Thyroid gland (tissue), 4 donors: ENCODE data around the gene VPS26C. TPM values are rescaled to one million over a fixed set of nuclear protein-coding genes. Genes with fewer than 3 reads are reported as not detected.

ENCODE experiments used
- DNase-seq, 2 donors: peaks; one replicate each; pipeline ENCODE4 v3.0.0-alpha.2; 2019
- H3K27ac ChIP-seq, 3 donors: fragments of 200-600 bp; sonication (generic); 1 replicate in 2 of 3; 2 replicates in 1 of 3; pipeline ENCODE4 v1.5.1; 2016 to 2019; ENCODE audit warnings: mild to moderate bottlenecking in 1 of 3, moderate library complexity in 1 of 3
- H3K27me3 ChIP-seq: fragments of 200-600 bp; sonication (generic); one replicate; pipeline ENCODE4 v1.5.1; 2019
- H3K36me3 ChIP-seq, 2 donors: fragments of 200-600 bp; sonication (generic); one replicate each; pipeline ENCODE4 v1.5.1; 2016 to 2019
- H3K4me1 ChIP-seq, 2 donors: fragments of 200-600 bp; sonication (generic); one replicate each; pipeline ENCODE4 v1.5.1; 2017 to 2019
- H3K4me3 ChIP-seq, 3 donors: fragments of 200-600 bp; sonication (generic); replicated peaks in 1 of 3; 1 replicate in 2 of 3; 2 replicates in 1 of 3; pipeline ENCODE4 v1.5.1; 2016; ENCODE audit warnings: mild to moderate bottlenecking in 1 of 3
- H3K9me3 ChIP-seq: fragments of 200-600 bp; sonication (generic); one replicate; pipeline ENCODE4 v1.5.1; 2017
- POLR2A ChIP-seq, 2 donors: fragments of 450-650 bp; IDR thresholded peaks; one replicate each; pipeline ENCODE4 v1.6.1; 2017; ENCODE audit warnings: antibody characterized with exemption in 2 of 2, mild to moderate bottlenecking in 2 of 2, moderate library complexity in 1 of 2
- WGBS, 2 donors: methylation state at CpG; one replicate each; pipeline ENCODE4 v1.1.5; 2017; 5-methylcytosine and 5-hydroxymethylcytosine counted together
- intact Hi-C: fragments of 100-400 bp; cut with DNase I; formaldehyde crosslinking; loops from one replicate; pipeline ENCODE4 v1.15.1; 2023
- total RNA-seq, 4 donors: library from RNA; depleted of rRNA; stranded (reverse); fragments of >200 nt; gene quantifications; one replicate each; pipeline ENCODE4 v1.2.3, GENCODE V29; 2016
- TF ChIP-seq, protein P1 (sequence below), 6 experiments: fragments of 200-600 bp in 3 of 6; fragments of 450-650 bp in 3 of 6; sonication (generic) in 3 of 6; IDR thresholded peaks; one replicate each; pipeline ENCODE4 v1.5.1; 2016 to 2019; ENCODE audit warnings: antibody characterized with exemption in 6 of 6, mild to moderate bottlenecking in 2 of 6, inconsistent platforms in 1 of 6, moderate library complexity in 1 of 6

Gene VPS26C
- total RNA-seq, 4 donors from 2014 or later, result 44.8 to 76.2 (median 62.0) TPM

DNA sequence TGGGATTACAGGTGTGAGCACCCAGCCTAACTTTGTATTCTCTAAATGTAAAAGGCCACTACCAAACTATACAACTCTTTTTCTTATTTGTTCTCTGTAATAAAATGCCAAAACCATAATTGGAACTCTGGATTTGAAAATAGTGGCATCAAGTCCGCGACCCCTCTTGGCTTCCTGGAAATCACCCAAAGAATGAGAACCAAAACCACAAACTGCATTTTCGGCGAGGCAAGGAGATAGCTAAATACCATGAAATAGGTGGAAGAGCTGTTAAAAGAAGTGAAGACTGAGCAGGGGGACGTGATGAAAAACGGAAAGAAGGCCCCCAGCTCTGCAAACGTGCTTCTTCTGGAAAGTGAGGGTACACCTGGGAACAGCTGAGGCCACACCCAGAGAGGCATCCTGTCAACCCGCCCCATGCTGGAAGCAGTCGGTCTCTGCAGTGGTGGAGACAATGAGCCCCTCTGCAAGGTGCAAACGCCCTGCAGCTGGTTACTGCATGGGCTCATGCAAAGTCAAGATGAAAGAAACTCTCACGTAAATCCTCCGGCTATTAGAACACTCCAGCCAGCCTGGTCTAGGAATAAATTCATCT is 22.5 kb downstream of the VPS26C start:
- no peak for TF ChIP-seq POLR2A (IDR thresholded peaks at IDR 0.05)
- TF ChIP-seq, protein P1, sequence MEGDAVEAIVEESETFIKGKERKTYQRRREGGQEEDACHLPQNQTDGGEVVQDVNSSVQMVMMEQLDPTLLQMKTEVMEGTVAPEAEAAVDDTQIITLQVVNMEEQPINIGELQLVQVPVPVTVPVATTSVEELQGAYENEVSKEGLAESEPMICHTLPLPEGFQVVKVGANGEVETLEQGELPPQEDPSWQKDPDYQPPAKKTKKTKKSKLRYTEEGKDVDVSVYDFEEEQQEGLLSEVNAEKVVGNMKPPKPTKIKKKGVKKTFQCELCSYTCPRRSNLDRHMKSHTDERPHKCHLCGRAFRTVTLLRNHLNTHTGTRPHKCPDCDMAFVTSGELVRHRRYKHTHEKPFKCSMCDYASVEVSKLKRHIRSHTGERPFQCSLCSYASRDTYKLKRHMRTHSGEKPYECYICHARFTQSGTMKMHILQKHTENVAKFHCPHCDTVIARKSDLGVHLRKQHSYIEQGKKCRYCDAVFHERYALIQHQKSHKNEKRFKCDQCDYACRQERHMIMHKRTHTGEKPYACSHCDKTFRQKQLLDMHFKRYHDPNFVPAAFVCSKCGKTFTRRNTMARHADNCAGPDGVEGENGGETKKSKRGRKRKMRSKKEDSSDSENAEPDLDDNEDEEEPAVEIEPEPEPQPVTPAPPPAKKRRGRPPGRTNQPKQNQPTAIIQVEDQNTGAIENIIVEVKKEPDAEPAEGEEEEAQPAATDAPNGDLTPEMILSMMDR (IDR thresholded peaks at IDR 0.05), result no peak
- Histone ChIP-seq H3K4me3 (no peak overlapping the region), H3K27me3 (no peaks in the 10 kb centered on the region), H3K36me3 (peaks cover 0 to 3% of the 10 kb centered on the region in 2 donors), H3K27ac (no peak overlapping the region), H3K9me3 (no peaks in the 10 kb centered on the region), H3K4me1 (no peaks in the 10 kb centered on the region)
- WGBS, 2 donors, result 78 to 83% methylated on average over 12 of the region's 12 CpGs
- DNase-seq, result no peak
- intact Hi-C loops, result no loop called here

DNA sequence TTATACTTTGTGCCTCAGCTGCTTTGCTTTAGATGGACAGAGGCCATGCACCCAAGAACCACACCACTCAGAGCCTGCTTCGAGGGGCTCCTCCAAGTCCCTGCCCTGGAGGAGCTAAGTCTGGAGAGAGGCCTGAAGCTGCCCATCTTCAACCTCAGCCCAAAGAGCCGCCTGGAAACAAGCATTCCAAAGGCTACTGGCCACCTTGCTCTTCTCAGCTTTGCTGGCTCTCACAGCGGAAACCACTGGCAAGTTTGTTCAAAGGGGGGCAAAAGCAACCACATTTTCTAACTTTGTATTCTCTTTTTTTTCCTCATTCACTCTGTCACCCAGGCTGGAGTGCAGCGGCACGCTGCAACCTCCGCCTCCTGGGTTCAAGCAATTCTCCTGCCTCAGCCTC is 23.2 kb downstream of the VPS26C start:
- H3K36me3 ChIP-seq, result peaks cover 0 to 3% of the 10 kb centered on the region in 2 donors
- DNase-seq, result no peak

DNA sequence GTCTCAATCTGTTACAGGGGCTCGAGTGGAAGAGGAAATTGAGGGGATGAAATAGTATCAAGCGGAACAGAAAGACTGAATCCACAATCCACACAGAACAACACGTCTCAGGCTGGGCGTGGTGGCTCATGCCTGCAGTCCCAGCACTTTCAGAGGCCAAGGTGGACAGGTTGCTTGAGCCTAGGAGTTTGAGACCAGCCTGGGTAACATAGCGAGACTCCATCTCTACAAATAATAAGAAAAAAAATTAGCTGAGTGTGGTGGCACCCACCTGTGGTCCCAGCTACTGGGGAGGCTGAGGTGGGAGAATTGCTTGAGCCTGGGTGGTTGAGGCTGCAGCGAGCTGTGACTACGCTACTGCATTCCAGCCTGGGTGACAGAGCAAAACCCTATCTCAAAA is 25.7 kb downstream of the VPS26C start:
- Histone ChIP-seq H3K4me3 (no peak overlapping the region), H3K9me3 (no peaks in the 10 kb centered on the region), H3K36me3 (peaks cover 0 to 6% of the 10 kb centered on the region in 2 donors), H3K27ac (no peak overlapping the region), H3K27me3 (no peaks in the 10 kb centered on the region), H3K4me1 (no peaks in the 10 kb centered on the region)
- TF ChIP-seq, protein P1 (IDR thresholded peaks at IDR 0.05), result no peak
- no peak for TF ChIP-seq POLR2A (IDR thresholded peaks at IDR 0.05)
- no peak for DNase-seq
- 94% methylated on average over 7 of the region's 7 CpGs for whole genome bisulfite sequencing, 2 donors
- intact Hi-C loops, result no loop called here

More for the DNA sequence above, 23.2 kb downstream of the VPS26C start:
- intact Hi-C loops, result no loop called here
- WGBS, 2 donors, result 96 to 99% methylated on average over 6 of the region's 6 CpGs
- Histone ChIP-seq H3K4me1 (no peaks in the 10 kb centered on the region), H3K4me3 (no peak overlapping the region), H3K27ac (no peak overlapping the region), H3K9me3 (no peaks in the 10 kb centered on the region), H3K27me3 (no peaks in the 10 kb centered on the region)
- TF ChIP-seq POLR2A (IDR thresholded peaks at IDR 0.05), result no peak
- TF ChIP-seq, protein P1 (IDR thresholded peaks at IDR 0.05), result no peak

DNA sequence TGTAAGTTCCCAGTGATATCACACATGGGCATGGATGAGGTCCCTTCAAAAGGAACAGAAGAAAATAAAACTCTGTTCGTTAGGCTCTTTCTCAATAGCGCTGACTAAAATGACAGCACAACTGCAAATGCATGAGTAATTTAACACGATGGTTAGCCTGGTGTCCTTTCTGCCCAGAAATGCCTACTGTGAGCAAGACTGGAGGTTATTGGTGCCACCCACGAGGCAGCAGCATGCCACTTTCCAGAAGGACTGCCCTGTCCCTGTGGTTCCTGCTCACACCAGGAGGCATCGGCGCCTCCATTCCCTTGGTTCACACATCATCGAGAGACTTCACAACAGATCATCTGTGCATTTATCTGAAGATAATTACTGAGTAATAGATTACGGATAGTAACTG is 26.2 kb downstream of the VPS26C start:
- TF ChIP-seq POLR2A (IDR thresholded peaks at IDR 0.05), result no peak
- TF ChIP-seq, protein P1 (IDR thresholded peaks at IDR 0.05), result no peak
- Histone ChIP-seq H3K36me3 (peaks cover 0 to 6% of the 10 kb centered on the region in 2 donors), H3K9me3 (no peaks in the 10 kb centered on the region), H3K4me3 (no peak overlapping the region), H3K27ac (no peak overlapping the region), H3K4me1 (no peaks in the 10 kb centered on the region), H3K27me3 (no peaks in the 10 kb centered on the region)
- DNase-seq, result no peak
- intact Hi-C loops, result no loop called here
- WGBS, 2 donors, result 92 to 97% methylated on average over 8 of the region's 8 CpGs

DNA sequence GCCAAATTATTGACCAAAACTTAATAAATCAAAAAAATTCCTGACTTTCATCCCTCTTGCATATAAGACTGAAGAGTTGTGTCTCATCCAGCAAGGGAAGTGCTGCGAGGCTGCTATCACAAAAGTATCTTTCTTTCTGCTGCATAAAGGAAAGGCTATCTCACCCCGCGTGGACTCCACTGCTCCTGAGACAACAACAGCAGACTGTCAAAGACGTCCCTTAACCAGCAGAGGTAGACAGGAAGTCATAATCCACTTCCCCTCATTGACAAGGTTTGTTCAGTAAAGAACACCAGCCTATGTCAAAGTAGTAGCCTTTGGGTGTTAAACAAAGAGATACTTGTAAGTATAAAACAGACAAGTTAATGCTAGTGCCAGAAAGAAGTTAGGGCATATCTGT is 29.4 kb downstream of the VPS26C start:
- intact Hi-C loops, result no loop called here
- Histone ChIP-seq H3K27me3 (no peaks in the 10 kb centered on the region), H3K4me3 (no peak overlapping the region), H3K36me3 (peaks cover 5 to 11% of the 10 kb centered on the region in 2 donors), H3K4me1 (no peaks in the 10 kb centered on the region), H3K9me3 (no peaks in the 10 kb centered on the region), H3K27ac (no peak overlapping the region)
- TF ChIP-seq, protein P1 (IDR thresholded peaks at IDR 0.05), result no peak
- no peak for TF ChIP-seq POLR2A (IDR thresholded peaks at IDR 0.05)
- 55 to 60% methylated on average over 4 of the region's 4 CpGs for whole genome bisulfite sequencing, 2 donors
- DNase-seq, result no peak
